ENCODE results near the gene NFIX. TPM values are rescaled to one million over a fixed set of nuclear protein-coding genes. Genes with fewer than 3 reads are reported as not detected.

The NFIX gene
- total RNA-seq, 1 donor from 2014 or later: 40.7 TPM

- DNase-seq (ENCODE audit: low read depth): peak; percentile 30
Observed at GRCh38 chr19:13055213-13056051, 60.2 kb downstream of the NFIX start.

- peak; percentile 12 for DNase-seq (ENCODE audit: low read depth)
Observed at GRCh38 chr19:13056052-13056660, 60.9 kb downstream of the NFIX start.

GRCh38 chr19:13057147-13057572 lies 61.9 kb downstream of the NFIX start:
- DNase-seq (ENCODE audit: low read depth): no peak

GRCh38 chr19:13057744-13058143 lies 62.5 kb downstream of the NFIX start:
- no peak for DNase-seq (ENCODE audit: low read depth)

DNA sequence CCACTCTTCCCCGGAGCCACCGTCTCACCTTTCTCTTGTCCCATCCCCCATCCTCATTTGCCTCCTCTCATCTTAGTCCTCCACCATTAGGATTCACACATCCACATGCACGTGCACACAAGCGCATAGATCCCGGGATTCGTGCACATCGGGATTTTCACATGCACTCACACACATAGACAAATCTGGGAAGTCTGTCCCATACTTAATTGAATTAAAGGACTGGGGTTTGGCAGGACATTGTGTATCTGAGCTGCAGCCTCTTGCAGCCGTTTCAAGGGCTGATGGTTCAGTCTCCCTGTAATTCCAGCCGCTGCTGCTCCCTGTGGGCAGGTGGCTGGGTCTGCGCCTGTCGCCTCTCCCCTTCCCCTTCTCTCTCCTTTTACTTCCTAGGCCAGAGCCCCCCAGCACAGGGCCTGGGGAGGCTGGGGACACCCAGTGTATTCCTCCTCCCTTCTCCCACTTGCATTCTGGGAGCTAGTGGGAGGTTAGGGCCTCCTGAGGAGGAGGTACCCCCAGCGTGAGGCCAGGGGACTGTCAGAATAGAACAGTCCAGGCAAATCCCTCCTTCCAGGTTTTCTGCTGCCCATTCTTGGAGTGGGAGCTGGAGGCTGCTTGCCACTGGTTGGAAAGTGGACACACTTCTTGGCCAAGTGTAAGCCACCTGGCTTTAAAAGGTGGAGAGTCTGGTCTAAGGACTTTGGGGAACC lies 63.8 kb downstream of the NFIX start:
- DNase-seq (ENCODE audit: low read depth): no peak

DNA sequence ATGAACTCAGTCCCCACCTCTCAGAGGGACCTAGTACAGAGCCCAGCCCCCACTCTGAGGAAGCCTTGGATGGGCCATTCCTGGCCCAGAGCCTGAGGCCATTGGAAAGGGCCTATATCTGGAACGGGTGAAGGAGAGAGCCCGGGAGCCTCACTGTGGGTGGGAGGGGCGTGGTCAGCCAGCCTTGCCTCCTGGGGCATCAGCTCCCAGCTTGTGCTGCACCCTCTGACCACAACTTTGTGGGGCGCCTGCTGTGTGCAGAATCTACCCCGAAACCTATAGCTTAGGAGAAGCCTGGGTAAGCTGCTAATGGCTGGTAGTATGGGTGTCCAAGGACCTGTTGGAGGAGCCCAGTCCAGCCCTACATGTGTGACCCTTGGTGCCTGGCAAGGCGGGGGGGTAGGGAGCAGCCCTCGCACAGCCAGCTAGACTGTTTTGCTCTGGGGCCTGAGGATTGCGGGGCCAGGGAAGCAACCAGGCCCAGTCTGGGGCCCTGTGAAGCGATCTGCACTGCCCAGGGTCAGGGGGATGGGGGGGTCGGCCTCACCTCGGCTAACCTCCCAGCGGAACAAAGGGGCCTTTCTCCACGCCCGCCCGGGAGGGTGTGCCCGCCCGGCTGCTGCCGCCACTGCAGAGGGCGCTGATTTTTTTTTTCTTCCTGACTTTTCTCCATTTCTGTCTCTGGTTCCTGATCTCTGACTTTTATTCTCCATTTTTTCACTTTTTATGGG lies 65.1 kb downstream of the NFIX start:
- no peak for DNase-seq (ENCODE audit: low read depth)

DNA sequence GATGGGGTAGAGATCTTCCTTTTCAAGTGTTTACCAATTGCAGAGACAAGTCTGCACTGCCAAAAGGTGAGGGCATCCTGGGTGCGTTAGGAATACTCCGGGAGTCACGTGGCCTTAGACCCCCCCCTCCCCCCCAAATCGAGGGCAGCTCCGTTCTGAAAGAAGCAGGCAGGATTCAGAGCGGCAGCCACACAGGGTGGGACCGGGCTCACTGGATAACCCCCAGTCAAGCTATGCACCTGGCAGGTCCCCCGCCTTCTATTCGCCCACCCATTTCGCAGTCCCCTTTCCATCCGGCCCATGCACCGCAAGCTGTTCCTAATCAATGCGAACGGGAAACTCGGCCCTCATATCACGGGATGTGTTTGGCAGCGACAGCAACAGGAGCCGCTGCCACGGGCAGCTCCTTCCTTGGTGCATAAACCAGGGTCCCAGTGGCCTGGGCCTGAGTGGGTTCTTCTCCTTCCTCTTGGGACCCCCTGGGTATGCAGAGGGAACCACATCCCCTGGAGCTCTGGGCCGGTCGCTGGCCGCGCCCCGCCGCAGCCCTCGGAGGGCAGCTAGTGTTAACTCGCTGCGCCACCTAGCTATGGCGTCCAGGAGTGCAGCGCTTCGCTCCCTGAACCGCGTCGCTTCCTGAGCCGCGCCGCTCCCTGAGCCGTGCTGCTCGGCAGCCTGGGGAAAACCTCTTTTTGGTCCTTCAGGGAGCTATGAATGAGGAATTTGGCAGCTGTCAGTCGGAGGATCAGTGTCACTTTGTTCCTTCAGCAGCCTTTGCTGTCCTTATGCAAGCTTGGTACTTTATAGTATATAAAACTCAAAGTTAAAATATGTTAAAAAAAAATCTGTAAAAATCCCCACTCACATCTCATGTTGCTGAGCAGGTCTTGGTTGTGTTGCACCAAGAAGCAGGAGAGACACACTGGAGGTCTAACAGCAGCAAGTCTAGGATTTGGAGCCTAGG lies 66.0 kb downstream of the NFIX start:
- peak; percentile 41 for DNase-seq (ENCODE audit: low read depth)

- no peak for DNase-seq (ENCODE audit: low read depth)
Observed at GRCh38 chr19:13062317-13062716, 67.0 kb downstream of the NFIX start.

DNA sequence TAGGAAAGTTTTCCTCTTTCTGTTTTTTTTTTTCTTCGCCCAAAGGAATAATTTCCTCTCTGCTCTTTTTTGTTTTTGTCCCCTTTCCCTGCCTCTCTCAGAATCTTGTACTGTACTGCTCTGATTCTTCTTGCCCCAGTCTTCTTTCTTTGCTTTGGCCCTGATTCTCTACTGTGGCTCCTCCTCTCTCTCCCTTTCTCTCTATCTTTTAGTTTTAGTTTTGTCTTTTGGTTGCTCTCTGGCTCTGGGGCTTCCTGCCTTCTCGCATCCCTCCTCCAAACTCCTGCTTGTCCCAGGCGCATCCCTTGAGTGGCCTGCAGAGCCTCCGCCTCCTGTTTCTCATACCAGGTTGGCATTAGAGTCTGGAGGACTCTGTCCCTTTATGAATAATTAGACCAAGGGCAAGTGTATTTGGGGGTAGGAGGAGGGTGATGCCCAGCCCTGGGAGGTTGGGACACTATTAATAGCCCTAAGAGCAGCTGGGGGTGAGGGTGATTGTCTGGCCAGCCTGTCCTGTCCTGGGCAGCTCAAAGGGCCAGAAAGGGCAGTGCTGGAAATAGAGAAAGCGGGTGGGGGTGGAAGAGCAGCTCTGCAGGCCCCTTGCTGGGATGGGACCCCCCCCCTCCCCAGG lies 68.3 kb downstream of the NFIX start:
- no peak for DNase-seq (ENCODE audit: low read depth)

- no peak for DNase-seq (ENCODE audit: low read depth)
Observed at GRCh38 chr19:13064092-13064489, 68.8 kb downstream of the NFIX start.

- DNase-seq (ENCODE audit: low read depth): no peak
Observed at GRCh38 chr19:13066226-13066625, 71.0 kb downstream of the NFIX start.

GRCh38 chr19:13066933-13067807 lies 71.9 kb downstream of the NFIX start:
- DNase-seq (ENCODE audit: low read depth): no peak

GRCh38 chr19:13068085-13068846 lies 73.0 kb downstream of the NFIX start:
- DNase-seq (ENCODE audit: low read depth): no peak

DNA sequence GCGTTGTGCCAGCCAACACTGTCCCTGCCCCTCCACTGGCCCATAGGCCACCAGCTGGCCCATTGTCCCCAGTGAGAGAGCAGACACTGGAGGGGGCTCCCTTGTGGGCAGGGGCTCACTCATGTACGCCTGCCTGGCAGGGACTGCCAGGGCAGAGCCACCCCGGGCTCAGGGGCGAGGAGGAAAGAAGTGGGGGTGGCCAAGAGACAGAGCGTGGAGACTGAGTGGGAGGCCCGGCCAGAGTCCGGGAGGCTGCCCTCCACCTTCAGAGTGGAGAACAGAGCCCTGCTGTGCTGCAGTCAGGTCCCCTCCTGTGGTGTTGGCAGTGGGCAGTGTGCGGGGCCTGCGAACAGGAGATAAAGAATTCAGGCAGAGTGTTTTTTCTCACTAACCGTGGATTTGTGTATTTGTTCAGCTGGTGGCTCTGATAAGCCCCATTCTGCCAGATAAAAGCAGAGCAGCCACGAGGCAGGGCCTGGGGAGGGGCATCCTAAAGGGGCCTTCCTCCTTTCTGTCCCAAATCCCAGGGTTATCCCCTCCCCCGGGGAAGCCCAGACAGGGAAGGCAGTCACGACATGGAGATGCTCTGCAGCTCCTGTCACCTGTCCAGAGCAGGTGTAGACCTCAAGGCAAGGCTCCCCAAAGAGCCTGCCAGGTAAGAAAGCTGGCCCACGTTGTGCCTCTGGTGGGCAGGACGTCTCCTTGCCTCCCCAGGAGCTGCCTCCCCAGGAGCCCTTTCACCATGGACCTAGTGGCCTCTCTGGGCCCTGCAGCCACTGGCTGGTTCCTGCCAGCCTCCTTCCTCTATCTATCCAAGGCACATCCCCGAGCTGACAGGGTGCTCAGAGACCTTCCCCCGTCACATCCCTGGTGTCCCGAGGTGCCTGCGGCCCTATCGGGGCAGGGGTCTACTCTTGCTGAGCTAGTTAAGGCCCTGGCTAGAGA lies 74.4 kb downstream of the NFIX start:
- no peak for DNase-seq (ENCODE audit: low read depth)

GRCh38 chr19:13070425-13071140 lies 75.3 kb downstream of the NFIX start:
- no peak for DNase-seq (ENCODE audit: low read depth)

GRCh38 chr19:13071444-13072187 lies 76.3 kb downstream of the NFIX start:
- no peak for DNase-seq (ENCODE audit: low read depth)

Measured in renal cortical epithelial cell (primary cell).